IPS DF 19.7 (cell line): ENCODE measurements around the gene ZFP91.
A peak's percentile ranks its signal among the peaks of the same experiment; 100 is the strongest.
"Not testable (repeated sequence)": the region's sequence is repeated elsewhere in the genome, so short reads cannot be mapped to it uniquely, and the experiment has no call there.

Experiments used
- DNase-seq: peaks from one replicate; pipeline ENCODE4 v3.0.0-alpha.2; 2013; ENCODE audit warnings: low read depth, low spot score

The ZFP91 gene

GRCh38 chr11:58578635-58579191 lies at the start of gene ZFP91:
TSS of gene ZFP91 (plus strand) at chr11:58579063. CDS start at chr11:58579282, 219 bp downstream.
- peak; percentile 78 for DNase-seq

- no peak for DNase-seq
Measured at GRCh38 chr11:58530236-58530635, 48.6 kb upstream of the ZFP91 start.

GRCh38 chr11:58531865-58532341 lies 47.0 kb upstream of the ZFP91 start:
- DNase-seq, result no peak

- no peak for DNase-seq
Measured at GRCh38 chr11:58546841-58547240, 32.0 kb upstream of the ZFP91 start.

- no peak for DNase-seq
Measured at GRCh38 chr11:58549644-58550043, 29.2 kb upstream of the ZFP91 start.

GRCh38 chr11:58560842-58561241 lies 18.0 kb upstream of the ZFP91 start:
- DNase-seq, result no peak

- no peak for DNase-seq
Measured at GRCh38 chr11:58561394-58562098, 17.3 kb upstream of the ZFP91 start.

GRCh38 chr11:58562375-58562800 lies 16.5 kb upstream of the ZFP91 start:
- DNase-seq, result no peak

GRCh38 chr11:58564231-58564630 lies 14.6 kb upstream of the ZFP91 start:
- no peak for DNase-seq

GRCh38 chr11:58567889-58568512 lies 10.9 kb upstream of the ZFP91 start:
- no peak for DNase-seq

- DNase-seq, result not testable (repeated sequence)
Measured at GRCh38 chr11:58572906-58573305, 6.0 kb upstream of the ZFP91 start.

- DNase-seq, result no peak
Measured at GRCh38 chr11:58573451-58574104, 5.3 kb upstream of the ZFP91 start.

GRCh38 chr11:58574881-58575280 lies 4.0 kb upstream of the ZFP91 start:
- DNase-seq, result no peak

- no peak for DNase-seq
Measured at GRCh38 chr11:58575377-58576020, 3.4 kb upstream of the ZFP91 start, which contains the start of gene LPXN. TSS of gene LPXN (minus strand) at chr11:58575856. CDS start at chr11:58575772, 84 bp downstream.

GRCh38 chr11:58576887-58577471 lies 1.9 kb upstream of the ZFP91 start:
- DNase-seq, result no peak

GRCh38 chr11:58577555-58578135 lies 1.2 kb upstream of the ZFP91 start:
- no peak for DNase-seq

- peak; percentile 96 for DNase-seq
Measured at GRCh38 chr11:58578136-58578634, 678 bp upstream of the ZFP91 start.

GRCh38 chr11:58579192-58580129 lies 598 bp downstream of the ZFP91 start:
- no peak for DNase-seq

GRCh38 chr11:58580311-58580710 lies 1.4 kb downstream of the ZFP91 start:
- no peak for DNase-seq

- DNase-seq, result no peak
Measured at GRCh38 chr11:58582437-58582836, 3.6 kb downstream of the ZFP91 start.
